Fibroblast of lung (primary cell): ENCODE measurements around the gene ANKRD16. TPM values are rescaled to one million over a fixed set of nuclear protein-coding genes. Genes with fewer than 3 reads are reported as not detected.

Experiments
- DNase-seq, 2 donors: peaks; one replicate each; pipeline versions ENCODE4 v3.0.0 to v3.0.0-alpha.2; 2010; ENCODE audit warnings: low read depth in 2 of 2
- H2AFZ ChIP-seq: 2 replicates; pipeline ENCODE4 v1.5.1; 2012; ENCODE audit warnings: low read length, control low read depth, inconsistent platforms
- H3K27ac ChIP-seq: 2 replicates; pipeline ENCODE4 v1.5.1; 2011; ENCODE audit warnings: low read length, control low read depth; ENCODE audit not compliant: insufficient read depth
- H3K27me3 ChIP-seq: 2 replicates; pipeline ENCODE4 v1.5.1; 2011; ENCODE audit warnings: mild to moderate bottlenecking, low read length; ENCODE audit not compliant: control insufficient read depth, insufficient read depth
- H3K36me3 ChIP-seq: 2 replicates; pipeline ENCODE4 v1.5.1; 2011; ENCODE audit warnings: low read length; ENCODE audit not compliant: control insufficient read depth, insufficient read depth
- H3K4me1 ChIP-seq: 2 replicates; pipeline ENCODE4 v1.5.1; 2011; ENCODE audit warnings: low read length; ENCODE audit not compliant: control insufficient read depth, insufficient read depth; ENCODE audit errors: extremely low read depth
- H3K4me2 ChIP-seq: 2 replicates; pipeline ENCODE4 v1.5.1; 2011; ENCODE audit warnings: low read length, control low read depth; ENCODE audit not compliant: insufficient read depth; ENCODE audit errors: extremely low read depth
- H3K4me3 ChIP-seq, 4 experiments: fragments of 200-600 bp in 1 of 4; sonication (generic) in 1 of 4; replicated peaks in 1 of 4; 2 replicates each; pipeline ENCODE4 v1.5.1; 2011 to 2016; ENCODE audit warnings: low read length in 4 of 4, low read depth in 3 of 4, mild to moderate bottlenecking in 3 of 4, control low read depth in 2 of 4, inconsistent platforms in 1 of 4, mixed read lengths in 1 of 4; ENCODE audit not compliant: insufficient read depth in 1 of 4; ENCODE audit errors: control extremely low read depth in 1 of 4
- H3K79me2 ChIP-seq: 2 replicates; pipeline ENCODE4 v1.5.1; 2012; ENCODE audit warnings: mild to moderate bottlenecking, low read length, inconsistent platforms; ENCODE audit not compliant: control insufficient read depth, insufficient read depth
- H3K9ac ChIP-seq: 2 replicates; pipeline ENCODE4 v1.5.1; 2011; ENCODE audit warnings: mild to moderate bottlenecking, low read length, control low read depth; ENCODE audit not compliant: insufficient read depth
- H3K9me3 ChIP-seq: 2 replicates; pipeline ENCODE4 v1.5.1; 2012; ENCODE audit warnings: low read depth, low read length; ENCODE audit not compliant: control insufficient read depth, insufficient read depth
- H4K20me1 ChIP-seq: 2 replicates; pipeline ENCODE4 v1.5.1; 2011; ENCODE audit warnings: low read length; ENCODE audit not compliant: control insufficient read depth, insufficient read depth; ENCODE audit errors: extremely low read depth
- CTCF ChIP-seq, 2 donors: IDR thresholded peaks in 1 of 2; conservative IDR thresholded peaks in 1 of 2; 1 replicate in 1 of 2; 2 replicates in 1 of 2; pipeline ENCODE4 v1.5.1; 2011 to 2012; ENCODE audit warnings: low read length in 2 of 2, control low read depth in 1 of 2, inconsistent platforms in 1 of 2, low read depth in 1 of 2, mild to moderate bottlenecking in 1 of 2
- EZH2 ChIP-seq: IDR thresholded peaks from 2 replicates; pipeline ENCODE4 v1.5.1; 2012; ENCODE audit warnings: low read length, control low read depth, mild to moderate bottlenecking; ENCODE audit errors: missing control alignments
- polyA plus RNA-seq, 2 donors: library from polyadenylated mRNA; depleted of rRNA in 1 of 2; stranded (reverse) in 1 of 2; unstranded in 1 of 2; fragments of >200 nt; gene quantifications; 2 replicates each; pipeline ENCODE4 v1.2.1, GENCODE V29; 2011 to 2012; ENCODE audit warnings: missing spikeins in 1 of 2
- total RNA-seq: library from RNA; depleted of rRNA; stranded (reverse); fragments of >200 nt; gene quantifications from 2 replicates; pipeline ENCODE4 v1.2.1, GENCODE V29; 2014

The ANKRD16 gene
- total and polyA plus RNA-seq, 2 donors (not counting 1 experiment from before 2014, with no cell fraction given), result 4.0 to 9.9 TPM

DNA sequence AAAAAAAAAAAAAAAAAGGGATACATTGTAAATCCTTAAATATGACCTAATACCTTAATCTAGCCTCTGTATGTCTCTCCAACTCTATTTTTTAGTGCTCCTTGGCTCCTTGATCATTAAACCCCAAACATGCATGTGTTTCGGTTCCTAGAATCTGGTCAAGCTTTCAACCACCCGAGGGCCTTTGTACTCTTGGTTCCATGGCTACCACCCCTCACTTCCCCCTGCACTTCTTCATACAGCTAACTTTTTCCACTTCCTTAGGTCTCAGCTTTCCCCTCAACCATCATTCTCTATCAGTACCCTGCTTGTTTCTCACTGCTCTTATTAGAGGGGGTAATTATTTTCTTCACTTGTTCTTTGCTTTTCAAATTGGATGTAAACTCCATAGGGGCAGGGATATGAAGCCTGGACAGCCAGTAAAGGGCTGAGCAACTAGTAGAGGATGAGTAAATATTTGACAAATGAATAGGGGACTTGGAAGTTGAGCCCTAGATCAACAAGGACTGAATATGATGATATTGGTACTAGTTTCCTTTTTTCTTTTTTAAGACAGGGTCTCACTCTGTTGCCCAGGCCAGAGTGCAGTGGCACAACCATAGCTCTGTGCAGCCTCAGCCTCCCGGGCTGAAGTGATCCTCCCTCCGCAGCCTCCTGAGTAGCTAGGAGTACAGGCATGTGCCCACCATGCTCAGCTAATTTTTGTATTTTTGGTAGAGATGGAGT lies 72.2 kb downstream of the ANKRD16 start:
- Histone ChIP-seq H3K4me2 (no peak overlapping the region), H3K36me3 (no peaks in the 10 kb centered on the region), H3K4me3 (no peak overlapping the region), H3K79me2 (peaks cover 7% of the 10 kb centered on the region), H4K20me1 (no peaks in the 10 kb centered on the region), H3K9ac (no peak overlapping the region), H3K27me3 (no peaks in the 10 kb centered on the region), H3K4me1 (no peaks in the 10 kb centered on the region), H3K9me3 (no peaks in the 10 kb centered on the region), H3K27ac (no peak overlapping the region), H2AFZ (no peak overlapping the region)
- no peak for DNase-seq
- TF ChIP-seq CTCF (conservative IDR thresholded peaks at IDR 0.05 in 1 of 2, IDR thresholded peaks at IDR 0.05 in 1 of 2; ENCODE audit: low read depth in 1 of 2, low read length in 2 of 2) (no peak), EZH2 (no peak)

GRCh38 chr10:5816170-5816569 lies 73.5 kb downstream of the ANKRD16 start:
- no peak overlapping the region for H3K4me3 ChIP-seq
- H3K4me1 ChIP-seq, result no peaks in the 10 kb centered on the region
- no peak for DNase-seq
- H4K20me1 ChIP-seq, result no peaks in the 10 kb centered on the region
- no peak for TF ChIP-seq CTCF (conservative IDR thresholded peaks at IDR 0.05 in 1 of 2, IDR thresholded peaks at IDR 0.05 in 1 of 2; ENCODE audit: low read depth in 1 of 2, low read length in 2 of 2)
- TF ChIP-seq EZH2, result no peak
- H3K36me3 ChIP-seq, result no peaks in the 10 kb centered on the region
- H3K79me2 ChIP-seq, result peaks cover 21% of the 10 kb centered on the region
- H3K4me2 ChIP-seq, result no peak overlapping the region
- no peak overlapping the region for H3K27ac ChIP-seq
- H3K9me3 ChIP-seq, result no peaks in the 10 kb centered on the region
- no peak overlapping the region for H3K9ac ChIP-seq
- no peaks in the 10 kb centered on the region for H3K27me3 ChIP-seq
- no peak overlapping the region for H2AFZ ChIP-seq

GRCh38 chr10:5814110-5815107 lies 75.3 kb downstream of the ANKRD16 start:
- peak; percentile 16 to 39 for DNase-seq
- TF ChIP-seq CTCF (conservative IDR thresholded peaks at IDR 0.05 in 1 of 2, IDR thresholded peaks at IDR 0.05 in 1 of 2; ENCODE audit: low read depth in 1 of 2, low read length in 2 of 2) (no peak), EZH2 (no peak)
- Histone ChIP-seq H3K27me3 (no peaks in the 10 kb centered on the region), H3K36me3 (no peaks in the 10 kb centered on the region), H3K4me2 (peak overlapping the region; percentile 99), H3K27ac (peak overlapping the region; percentile 96), H3K9ac (peak overlapping the region; percentile 97), H3K4me3 (peak overlapping the region; percentile 59 to 87 (median 76)), H3K9me3 (no peaks in the 10 kb centered on the region), H4K20me1 (peaks cover 5% of the 10 kb centered on the region), H3K4me1 (no peaks in the 10 kb centered on the region), H2AFZ (peak overlapping the region; percentile 61), H3K79me2 (peaks cover 38% of the 10 kb centered on the region)
